GM12872 (cell line): ENCODE results near the gene TPSB2.

Experiments
- CTCF ChIP-seq: IDR thresholded peaks from 3 replicates; pipeline ENCODE4 v1.5.1; 2011; ENCODE audit warnings: low read depth, mild to moderate bottlenecking, low read length, moderate library complexity; ENCODE audit not compliant: insufficient read depth

The TPSB2 gene

GRCh38 chr16:1263591-1264344 lies 33.8 kb upstream of the TPSB2 start:
- TF ChIP-seq CTCF = no peak

GRCh38 chr16:1262846-1263221 lies 32.9 kb upstream of the TPSB2 start:
- no peak for TF ChIP-seq CTCF

GRCh38 chr16:1262210-1262845 lies 32.3 kb upstream of the TPSB2 start:
- TF ChIP-seq CTCF = no peak

GRCh38 chr16:1261131-1261892 lies 31.3 kb upstream of the TPSB2 start:
- TF ChIP-seq CTCF = no peak

- TF ChIP-seq CTCF = no peak
Measured at GRCh38 chr16:1260101-1260680, 30.2 kb upstream of the TPSB2 start.

GRCh38 chr16:1259760-1260068 lies 29.7 kb upstream of the TPSB2 start:
- TF ChIP-seq CTCF = no peak
